GM21423 (cell line): ENCODE measurements around the gene KBTBD7.

Experiments
- ATAC-seq: cut with Tn5 transposase; IDR thresholded peaks from one replicate; pipeline ENCODE4 v1.9.1; 2021; ENCODE audit warnings: mild to moderate bottlenecking, moderate library complexity; ENCODE audit not compliant: unreplicated experiment

KBTBD7 gene

DNA sequence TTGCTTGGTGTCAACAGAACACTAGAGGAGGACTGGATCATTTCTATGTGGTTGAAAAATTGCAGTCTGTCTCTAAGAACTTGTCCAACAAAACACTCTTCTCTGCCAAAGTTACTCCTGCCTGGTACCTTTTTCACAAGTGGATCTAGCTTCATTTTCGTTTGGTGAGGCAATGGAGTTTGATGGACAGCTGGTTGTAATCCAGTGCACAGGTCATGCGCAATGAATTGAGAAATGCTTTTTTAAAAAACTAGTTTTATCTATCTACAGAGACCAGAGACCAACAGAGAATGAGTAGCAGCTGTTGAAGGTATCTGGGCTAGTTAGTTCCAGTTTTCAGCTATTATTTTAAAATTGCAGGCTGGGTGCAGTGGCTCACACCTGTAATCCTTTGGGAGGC, 49.8 kb downstream of the KBTBD7 start:
- ATAC-seq = no peak
